GM19372 (cell line): Measurements from ENCODE around the gene SQOR.
A peak's percentile ranks its signal among the peaks of the same experiment; 100 is the strongest.
"Not testable (repeated sequence)": the region's sequence is repeated elsewhere in the genome, so short reads cannot be mapped to it uniquely, and the experiment has no call there.

ENCODE experiments used
- ATAC-seq: cut with Tn5 transposase; IDR thresholded peaks from one replicate; pipeline ENCODE4 v1.9.1; 2021; ENCODE audit warnings: mild to moderate bottlenecking, low read depth, moderate library complexity; ENCODE audit not compliant: unreplicated experiment

SQOR gene

DNA sequence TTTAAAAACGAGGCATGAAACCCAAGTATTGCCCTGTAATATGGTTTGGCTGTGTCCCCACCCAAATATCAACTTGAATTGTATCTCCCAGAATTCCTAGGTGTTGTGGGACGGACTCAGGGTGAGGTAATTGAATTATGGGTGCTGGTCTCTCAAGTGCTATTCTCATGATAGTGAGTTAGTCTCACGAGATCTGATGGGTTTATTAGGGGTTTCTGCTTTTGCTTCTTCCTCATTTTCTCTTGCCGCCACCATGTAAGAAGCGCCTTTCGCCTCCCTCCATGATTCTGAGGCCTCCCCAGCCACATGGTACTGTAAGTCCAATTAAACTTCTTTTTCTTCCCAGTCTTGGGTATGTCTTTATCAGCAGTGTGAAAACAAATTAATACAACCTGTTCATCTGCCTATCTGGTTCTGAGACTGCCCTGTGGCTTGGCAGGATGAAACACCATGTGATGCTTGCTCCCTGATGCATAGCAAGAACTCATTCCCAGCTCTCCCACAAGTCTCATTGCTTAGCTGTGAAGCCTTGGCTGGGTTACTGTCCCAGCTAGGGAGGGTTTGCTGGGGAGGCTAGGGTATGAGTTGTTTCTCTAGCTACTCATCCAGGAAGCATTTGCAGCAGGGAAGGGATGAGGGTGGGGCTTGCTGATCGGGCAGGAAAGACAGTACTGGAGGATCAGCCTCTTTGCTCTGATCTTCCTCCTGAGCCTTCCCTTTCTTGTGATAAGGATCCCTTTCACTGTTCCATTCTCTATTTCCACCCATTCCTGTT lies 3.7 kb upstream of the SQOR start:
- ATAC-seq = no peak

DNA sequence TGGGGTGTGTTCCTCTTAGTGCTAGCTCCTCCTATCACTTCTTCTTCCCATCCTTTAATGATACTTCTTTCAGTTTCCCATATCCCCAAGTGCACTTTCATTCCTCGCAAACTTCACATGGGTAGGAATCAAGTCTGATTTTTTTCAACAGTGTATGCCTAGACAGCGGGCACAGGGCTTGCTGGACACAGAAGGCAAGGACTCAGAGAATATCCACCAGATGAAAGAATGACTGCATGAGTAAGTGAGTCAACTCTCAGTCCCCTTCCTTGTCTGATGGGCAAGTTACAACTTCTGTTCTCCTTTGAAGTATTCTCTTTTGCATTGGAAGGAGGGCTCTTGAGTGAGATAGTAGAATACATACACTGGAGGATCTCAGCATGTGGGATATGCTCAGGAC lies 3.1 kb upstream of the SQOR start:
- ATAC-seq = no peak

GRCh38 chr15:45635191-45635638 lies 386 bp downstream of the SQOR start:
- peak; percentile 42 for ATAC-seq

DNA sequence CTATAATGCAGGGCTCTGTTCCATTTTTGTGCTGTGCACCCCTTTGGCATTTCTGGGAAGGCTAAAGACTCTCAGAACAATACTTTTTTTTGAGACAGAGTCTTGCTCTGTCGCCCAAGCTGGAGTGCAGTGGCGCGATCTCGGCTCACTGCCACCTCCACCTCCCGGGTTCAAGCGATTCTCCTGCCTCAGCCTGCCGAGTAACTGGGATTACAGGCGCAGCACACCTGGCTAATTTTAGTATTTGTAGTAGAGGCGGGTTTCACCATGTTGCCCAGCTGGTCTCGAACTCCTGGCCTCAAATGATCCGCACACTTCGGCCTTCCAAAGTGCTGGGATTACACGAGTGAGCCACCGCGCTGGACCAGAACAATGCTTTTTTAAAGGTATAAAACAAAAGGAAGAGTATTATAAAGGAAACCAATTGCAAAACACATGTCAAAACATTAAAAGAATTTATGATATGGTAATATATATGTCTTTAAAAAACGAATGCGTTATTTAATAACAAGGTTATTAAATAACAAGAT lies 999 bp downstream of the SQOR start:
- no peak for ATAC-seq

- ATAC-seq = no peak
Measured at GRCh38 chr15:45637141-45637540, 2.3 kb downstream of the SQOR start.

- peak; percentile 39 for ATAC-seq
Measured at GRCh38 chr15:45637552-45638033, 2.8 kb downstream of the SQOR start.

DNA sequence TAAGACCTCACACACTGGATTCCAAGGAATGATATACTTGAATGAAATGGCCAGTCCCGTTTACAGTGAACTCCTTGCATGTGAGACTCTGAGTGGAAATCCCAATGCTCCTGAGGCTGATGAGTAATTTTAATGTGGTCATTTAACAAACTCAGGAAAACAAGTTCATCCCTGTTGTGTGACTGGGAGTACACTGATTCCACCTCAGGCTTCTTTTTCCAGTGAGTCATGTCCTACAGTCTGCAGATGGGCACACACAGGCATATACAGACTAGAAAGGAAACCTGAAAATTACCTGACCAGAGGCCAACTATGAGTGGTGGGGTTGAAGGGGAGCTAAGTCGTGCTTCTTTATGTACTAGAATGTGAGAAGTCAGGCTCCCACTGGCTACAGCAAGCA lies 5.8 kb downstream of the SQOR start:
- ATAC-seq = no peak

DNA sequence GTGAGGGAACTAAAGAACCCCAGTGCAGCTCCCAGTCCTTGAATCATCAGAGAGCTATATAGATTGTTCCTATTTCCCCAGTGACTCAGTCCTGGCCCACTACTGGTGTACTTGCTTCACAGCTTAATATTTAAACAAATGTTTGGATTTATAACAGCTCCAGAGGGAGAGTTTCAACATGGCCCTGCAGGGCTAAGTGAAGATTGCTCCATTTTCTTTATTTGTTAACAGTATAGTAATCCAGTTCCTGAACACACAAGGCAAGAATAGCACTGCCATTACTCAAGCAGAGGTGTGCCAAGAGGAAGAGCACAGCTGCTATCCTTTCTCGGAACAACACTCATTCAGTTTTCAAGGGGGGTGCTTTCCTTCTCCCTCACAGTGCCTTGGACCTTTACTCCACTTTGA lies 6.5 kb downstream of the SQOR start:
- ATAC-seq = no peak

- ATAC-seq = no peak
Measured at GRCh38 chr15:45641999-45642932, 7.4 kb downstream of the SQOR start.

- no peak for ATAC-seq
Measured at GRCh38 chr15:45644437-45644836, 9.6 kb downstream of the SQOR start.

- ATAC-seq = no peak
Measured at GRCh38 chr15:45645026-45645980, 10.5 kb downstream of the SQOR start.

GRCh38 chr15:45646220-45646619 lies 11.4 kb downstream of the SQOR start:
- ATAC-seq = no peak

DNA sequence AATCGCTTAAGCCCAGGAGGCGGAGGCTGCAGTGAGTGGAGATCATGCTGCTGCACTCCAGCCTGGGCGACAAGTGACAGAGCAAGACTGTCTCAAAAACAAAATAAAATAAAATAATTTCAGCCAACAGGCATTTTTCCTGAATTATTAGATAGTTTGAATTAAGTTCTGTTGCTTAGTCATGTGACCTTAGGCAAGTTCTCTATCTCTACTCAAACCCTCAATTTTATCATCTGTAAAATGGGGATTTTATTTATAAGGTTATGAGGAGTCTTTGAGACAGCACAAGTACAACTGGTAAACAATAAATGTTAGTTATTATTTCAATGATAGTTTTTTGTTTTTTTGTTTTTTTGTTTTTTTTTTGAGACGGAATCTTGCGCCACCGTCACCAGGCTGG lies 13.0 kb downstream of the SQOR start:
- no peak for ATAC-seq

- ATAC-seq = no peak
Measured at GRCh38 chr15:45648521-45649200, 13.8 kb downstream of the SQOR start.

DNA sequence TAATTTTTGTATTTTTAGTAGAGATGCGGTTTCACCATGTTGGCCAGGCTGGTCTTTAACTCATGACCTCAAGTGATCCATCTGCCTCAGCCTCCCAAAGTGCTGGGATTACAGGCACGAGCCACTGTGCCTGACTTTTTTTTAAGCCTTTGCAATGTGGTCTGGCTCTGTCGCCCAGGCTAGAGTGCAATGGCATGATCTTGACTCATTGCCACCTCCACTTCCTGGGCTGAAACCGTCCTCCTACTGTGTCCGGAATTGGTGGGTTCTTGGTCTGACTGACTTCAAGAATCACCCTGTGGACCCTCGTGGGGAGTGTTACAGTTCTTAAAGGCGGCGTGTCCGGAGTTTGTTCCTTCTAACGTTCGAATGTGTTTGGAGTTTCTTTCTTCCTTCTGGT lies 15.2 kb downstream of the SQOR start:
- not testable (repeated sequence) for ATAC-seq

GRCh38 chr15:45650889-45651525 lies 16.2 kb downstream of the SQOR start:
- ATAC-seq = no peak

DNA sequence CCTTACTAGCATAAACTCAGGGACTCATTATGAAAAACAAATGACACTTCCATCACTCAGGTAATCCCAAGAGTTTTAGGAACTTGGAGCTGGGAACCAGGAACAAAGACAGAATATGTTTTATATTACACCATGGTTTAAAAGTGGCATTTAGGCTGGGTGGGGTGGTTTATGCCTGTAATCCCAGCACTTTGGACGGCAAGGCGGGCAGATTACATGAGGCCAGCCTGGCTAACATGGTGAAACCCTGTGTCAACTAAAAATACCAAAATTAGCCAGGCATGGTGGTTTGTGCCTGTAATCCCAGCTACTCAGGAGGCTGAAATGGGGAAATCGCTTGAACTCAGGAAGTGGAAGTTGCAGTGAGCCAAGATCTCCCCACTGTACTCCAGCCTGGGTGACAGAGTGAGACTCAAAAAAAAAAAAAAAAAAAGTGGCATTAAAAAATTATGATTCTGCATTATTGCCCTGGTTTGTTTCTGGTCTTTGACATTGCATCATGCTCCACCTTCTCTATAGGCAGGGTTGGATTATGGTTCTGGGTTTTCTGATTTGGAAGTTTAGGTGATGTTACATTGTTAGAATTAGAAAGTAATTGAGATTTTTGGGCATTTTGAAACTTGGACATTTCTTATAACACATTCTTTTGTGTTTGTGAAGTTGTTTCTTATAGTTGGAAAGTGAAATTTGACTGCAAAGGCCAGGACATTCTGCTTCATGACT lies 19.0 kb downstream of the SQOR start:
- ATAC-seq = no peak

DNA sequence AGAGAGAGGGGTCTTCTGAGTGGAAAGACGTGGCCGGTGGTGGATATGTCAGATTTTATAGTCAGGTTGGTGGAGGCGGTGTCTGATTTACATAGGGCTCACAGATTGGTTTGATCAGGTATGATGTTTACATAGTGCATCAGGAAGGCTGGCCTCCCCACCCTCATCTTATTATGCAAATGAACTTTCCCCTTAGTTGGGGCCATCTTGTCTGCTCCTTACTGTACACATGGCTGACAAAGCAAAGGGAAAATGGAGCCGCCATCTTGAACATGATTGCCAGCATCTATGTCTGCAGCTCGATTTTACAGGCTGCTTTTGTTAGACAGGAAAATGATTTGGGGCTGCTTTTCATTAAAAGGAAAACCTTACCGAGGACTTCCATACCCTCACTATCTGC lies 19.9 kb downstream of the SQOR start:
- ATAC-seq = no peak
